T-helper 2 cell (primary cell): ENCODE results near the gene BIN2.
"Not testable (repeated sequence)": the region's sequence is repeated elsewhere in the genome, so short reads cannot be mapped to it uniquely, and the experiment has no call there.

ENCODE experiments used
- DNase-seq, 5 experiments: peaks; one replicate each; pipeline versions ENCODE4 v3.0.0 to v3.0.0-alpha.2; 2012 to 2022

BIN2 gene

GRCh38 chr12:51345681-51346080 is 21.7 kb upstream of the BIN2 start:
- no peak for DNase-seq

GRCh38 chr12:51343201-51343600 is 19.2 kb upstream of the BIN2 start:
- no peak for DNase-seq

- DNase-seq: no peak
Measured at GRCh38 chr12:51342416-51342815, 18.4 kb upstream of the BIN2 start.

- peak in 4 of 5 experiments; percentile 46 to 76 (median 54) for DNase-seq
Measured at GRCh38 chr12:51341251-51342007, 17.5 kb upstream of the BIN2 start.

- no peak for DNase-seq
Measured at GRCh38 chr12:51339750-51340149, 15.8 kb upstream of the BIN2 start.

GRCh38 chr12:51337336-51337735 is 13.4 kb upstream of the BIN2 start:
- DNase-seq: not testable (repeated sequence)

DNA sequence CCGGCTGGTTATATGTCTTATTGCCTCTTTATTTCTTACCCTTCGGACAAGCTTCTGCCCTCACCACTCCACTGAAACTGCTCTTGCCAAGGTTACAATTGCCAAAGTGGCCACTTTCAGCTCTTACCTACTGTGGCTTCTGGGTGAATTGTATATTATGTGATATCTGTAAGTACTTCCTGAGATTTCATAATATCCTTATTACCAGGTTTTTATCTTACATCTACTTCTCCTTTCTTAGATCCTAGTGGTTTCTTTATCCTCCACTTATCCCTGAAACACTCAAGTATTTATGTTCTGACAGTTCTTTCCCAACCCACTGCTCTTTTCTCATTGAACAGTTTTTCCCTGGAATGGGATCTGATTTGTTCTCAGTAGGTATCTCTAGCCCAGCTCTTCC is 12.0 kb upstream of the BIN2 start:
- no peak for DNase-seq

DNA sequence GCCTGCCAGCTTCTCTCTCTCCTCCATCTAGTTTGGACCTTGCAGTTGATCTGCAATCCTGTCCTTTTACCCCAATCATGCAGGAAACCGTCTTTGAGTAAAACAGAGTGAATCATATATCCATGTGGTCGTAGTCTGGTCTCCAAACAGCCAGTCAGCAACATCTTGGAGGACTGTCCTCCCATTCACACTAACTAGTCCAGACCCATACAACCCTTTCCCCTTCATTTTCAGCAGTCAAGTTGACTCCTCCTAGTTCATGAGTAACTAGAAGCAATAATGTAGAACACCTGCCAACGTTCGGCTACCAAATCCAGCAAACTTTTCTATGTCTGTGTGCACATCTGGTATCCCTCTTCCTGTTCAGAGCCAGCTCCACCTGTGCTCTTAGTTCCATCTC is 10.8 kb upstream of the BIN2 start:
- DNase-seq: no peak

DNA sequence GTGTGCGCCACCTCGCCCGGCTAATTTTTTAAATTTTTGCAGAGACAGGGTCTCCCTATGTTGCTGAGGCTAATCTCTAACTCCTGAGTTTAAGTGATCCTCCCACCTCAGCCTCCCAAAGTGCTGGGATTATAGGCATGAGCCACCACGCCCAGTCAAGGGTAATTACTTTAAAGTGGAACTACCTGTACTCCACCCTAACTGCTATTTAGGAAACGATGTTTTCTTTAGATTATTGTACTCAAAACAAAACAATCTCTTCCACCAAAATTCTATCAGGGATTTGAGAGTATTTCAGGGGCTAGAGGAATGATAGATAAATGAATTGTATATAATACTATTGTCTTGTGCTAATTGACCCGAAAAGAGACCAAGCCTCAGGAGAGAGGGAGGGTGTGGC is 9.6 kb upstream of the BIN2 start:
- DNase-seq: no peak

GRCh38 chr12:51330186-51330585 is 6.2 kb upstream of the BIN2 start:
- DNase-seq: no peak

- DNase-seq: peak in 1 of 5 experiments; percentile 53
Measured at GRCh38 chr12:51329742-51330141, 5.8 kb upstream of the BIN2 start.

DNA sequence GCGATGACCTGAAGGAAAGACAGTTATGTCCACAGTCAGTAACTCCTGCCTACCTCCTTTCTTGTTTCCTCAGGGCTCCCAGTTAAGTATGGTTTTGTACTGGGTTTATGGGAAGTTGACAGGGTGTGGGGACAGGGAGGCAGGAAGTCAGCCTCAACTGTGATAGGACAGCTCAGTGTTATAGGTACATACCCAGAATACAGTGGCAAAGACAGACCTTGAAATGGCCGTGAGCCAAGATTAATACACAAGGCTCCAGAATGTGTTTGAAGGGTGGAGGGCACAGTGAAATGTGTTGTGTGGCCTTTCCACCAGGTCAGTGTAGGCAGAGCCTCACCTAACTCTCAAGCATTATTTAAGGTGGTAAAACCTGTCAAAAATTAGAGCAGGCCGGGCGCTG is 4.6 kb upstream of the BIN2 start:
- no peak for DNase-seq

DNA sequence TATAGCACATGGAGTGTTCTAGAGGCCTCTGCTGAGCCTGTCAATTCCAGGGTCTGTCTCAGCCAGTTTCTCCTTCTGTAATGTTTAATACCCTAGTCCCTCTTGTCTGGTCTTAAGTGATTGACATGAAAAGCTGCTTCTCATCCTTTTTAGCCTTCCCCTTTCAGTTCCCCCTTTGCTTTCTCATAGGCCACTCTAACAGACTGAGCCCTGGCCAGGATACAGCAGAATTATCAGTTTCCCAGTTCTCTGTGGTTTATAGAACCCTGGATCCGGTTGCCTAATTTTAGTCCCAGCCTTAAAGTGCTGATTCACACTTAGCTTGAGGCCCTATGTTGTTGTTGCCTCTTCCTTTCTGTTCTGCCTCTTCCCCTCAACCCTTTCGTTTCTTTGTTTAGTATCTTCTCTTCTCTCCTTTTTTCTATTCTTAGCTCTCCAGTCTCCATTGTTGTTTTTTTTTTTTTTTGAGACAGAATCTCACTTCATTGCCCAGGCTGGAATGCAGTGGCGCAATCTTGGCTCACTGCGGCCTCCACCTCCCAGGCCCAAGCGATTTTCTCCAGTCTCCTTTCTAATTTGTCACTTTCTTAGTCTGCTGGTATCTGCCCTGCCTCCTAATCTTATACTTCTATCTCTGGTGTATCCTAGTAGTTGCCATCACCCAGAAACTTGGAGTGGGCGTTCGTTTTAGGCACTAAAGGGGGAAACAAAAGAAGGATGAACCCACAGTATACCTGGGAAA is 2.9 kb upstream of the BIN2 start:
- peak in 1 of 5 experiments; percentile 72 for DNase-seq

- no peak for DNase-seq
Measured at GRCh38 chr12:51324953-51325352, 979 bp upstream of the BIN2 start.

GRCh38 chr12:51323317-51323960 is 535 bp downstream of the BIN2 start:
- peak in 4 of 5 experiments; percentile 24 to 87 (median 61) for DNase-seq

DNA sequence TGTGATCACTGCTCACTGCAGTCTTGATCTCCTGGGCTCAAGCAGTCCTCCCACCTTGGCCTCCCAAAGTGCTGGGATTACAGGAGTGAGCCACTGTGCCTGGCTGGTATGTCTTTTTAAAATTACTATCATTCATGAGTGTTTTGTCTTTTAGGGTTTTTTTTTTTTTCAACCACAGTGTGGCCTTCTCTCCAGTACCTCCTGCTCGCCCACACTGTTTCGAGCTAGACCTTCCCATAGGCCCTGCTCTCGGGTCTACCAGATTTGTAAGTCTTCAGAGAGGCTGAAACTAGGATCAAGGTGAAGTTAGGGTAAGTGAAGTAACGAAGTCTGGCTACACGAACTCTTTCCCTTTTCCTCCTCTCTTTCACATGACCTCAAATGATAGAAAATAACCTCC is 1.5 kb downstream of the BIN2 start:
- peak in 1 of 5 experiments; percentile 50 for DNase-seq

- no peak for DNase-seq
Measured at GRCh38 chr12:51321882-51322281, 2.1 kb downstream of the BIN2 start.

- DNase-seq: peak in 1 of 5 experiments; percentile 47
Measured at GRCh38 chr12:51320695-51321320, 3.2 kb downstream of the BIN2 start.

DNA sequence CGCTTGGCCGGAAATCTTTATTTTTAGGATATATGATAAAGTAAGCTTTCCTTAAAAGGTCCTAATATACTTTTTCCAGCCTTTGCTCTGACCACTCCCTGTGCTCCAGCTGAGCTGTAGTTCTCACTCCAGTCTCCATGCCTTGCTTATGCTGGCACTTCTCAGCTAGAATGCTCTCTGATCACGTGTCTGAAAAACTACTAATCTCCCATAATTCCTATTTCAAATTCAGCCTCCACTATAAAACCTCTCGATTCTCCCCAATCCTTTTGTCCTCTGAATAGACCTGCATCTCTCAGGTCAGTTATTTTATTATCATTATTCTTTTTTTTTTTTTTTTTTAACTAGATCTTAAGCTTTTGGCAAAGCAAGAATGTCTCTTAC is 3.7 kb downstream of the BIN2 start:
- DNase-seq: no peak

GRCh38 chr12:51318846-51319599 is 5.0 kb downstream of the BIN2 start:
- peak in 3 of 5 experiments; percentile 15 to 89 (median 69) for DNase-seq

DNA sequence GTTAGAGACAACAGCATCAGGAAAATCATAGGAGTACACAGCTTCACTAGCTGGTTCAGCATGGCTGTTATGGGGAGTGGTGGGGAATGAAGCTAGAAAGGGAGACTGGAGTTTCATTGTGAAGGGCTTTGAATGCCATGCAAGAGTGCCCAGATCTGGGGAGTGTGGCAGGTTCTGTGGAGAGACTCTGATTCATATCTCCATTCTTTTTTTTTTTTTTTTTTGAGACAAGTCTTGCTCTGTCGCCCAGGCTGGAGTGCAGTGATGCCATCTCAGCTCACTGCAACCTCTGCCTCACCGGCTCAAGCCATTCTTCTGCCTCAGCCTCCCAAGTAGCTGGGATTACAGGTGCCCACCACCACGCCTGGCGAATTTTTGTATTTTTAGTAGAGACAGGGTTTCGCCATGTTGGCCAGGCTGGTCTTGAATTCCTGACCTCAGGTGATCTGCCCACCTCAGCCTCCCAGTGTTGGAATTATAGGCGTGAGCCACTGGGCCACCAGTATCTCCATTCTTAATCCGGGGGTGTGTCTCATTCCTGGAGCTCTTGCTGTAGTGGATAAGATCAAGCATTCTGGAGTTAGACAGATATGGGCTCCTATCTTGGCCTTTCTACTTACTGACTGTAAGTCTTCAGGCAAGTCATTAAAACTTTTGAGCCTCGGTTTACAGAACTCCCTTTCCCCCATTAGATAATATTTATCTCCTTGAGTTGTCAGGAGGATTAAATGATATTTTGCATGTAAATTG is 5.7 kb downstream of the BIN2 start:
- peak in 1 of 5 experiments; percentile 55 for DNase-seq

DNA sequence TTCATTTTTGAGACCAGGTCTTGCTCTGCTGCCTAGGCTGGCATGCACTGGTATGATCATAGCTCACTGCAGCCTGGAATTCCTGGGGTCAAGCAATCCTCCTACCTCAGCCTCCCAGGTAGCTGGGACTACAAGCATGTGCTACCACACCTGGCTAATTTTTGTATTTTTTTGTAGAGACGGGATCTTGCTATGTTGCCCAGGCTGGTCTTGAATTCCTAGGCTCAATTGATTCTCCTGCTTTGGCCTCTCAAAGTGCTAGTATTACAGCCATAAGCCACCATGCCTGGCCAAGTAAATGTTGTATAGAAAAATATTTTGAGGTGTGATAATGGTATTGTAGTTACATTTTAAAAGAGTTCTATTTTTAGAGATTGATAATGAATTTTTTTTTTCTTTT is 12.6 kb downstream of the BIN2 start:
- no peak for DNase-seq
